Activated CD8-positive, alpha-beta memory T cell treated with anti-CD3 and anti-CD28 coated beads, Interleukin-2, amount 50 U/mL, for 24 hours (primary cell): ENCODE measurements around the gene SLA2.
"Not testable (repeated sequence)": the region's sequence is repeated elsewhere in the genome, so short reads cannot be mapped to it uniquely, and the experiment has no call there.

ENCODE experiments used
- DNase-seq: peaks from one replicate; pipeline ENCODE4 v3.0.0-alpha.2; 2020; ENCODE audit errors: extremely low read depth

SLA2 gene

DNA sequence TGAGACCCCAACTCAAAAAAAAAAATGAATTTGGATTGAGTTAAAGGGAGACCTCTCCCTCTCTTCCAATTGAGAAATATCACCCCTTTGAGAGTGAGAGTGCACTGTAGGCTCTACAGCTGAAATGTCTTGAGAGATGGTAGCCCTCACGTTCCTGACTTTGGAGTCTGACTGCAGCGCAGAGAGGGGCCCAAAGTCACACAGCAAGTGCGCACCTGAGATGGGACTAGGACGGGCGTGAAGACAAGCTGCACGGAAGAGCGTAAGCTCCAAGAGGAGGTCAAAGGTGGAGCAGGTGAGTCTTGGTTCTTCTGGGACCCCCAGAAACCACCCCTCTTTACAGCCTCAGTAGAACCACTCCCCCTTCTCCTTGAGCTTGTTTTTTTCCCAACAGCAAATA lies 643 bp downstream of the SLA2 start:
- no peak for DNase-seq

GRCh38 chr20:36644706-36645095 lies 1.3 kb downstream of the SLA2 start:
- peak; percentile 29 for DNase-seq

- peak; percentile 39 for DNase-seq
Measured at GRCh38 chr20:36644032-36644705, 1.8 kb downstream of the SLA2 start.

DNA sequence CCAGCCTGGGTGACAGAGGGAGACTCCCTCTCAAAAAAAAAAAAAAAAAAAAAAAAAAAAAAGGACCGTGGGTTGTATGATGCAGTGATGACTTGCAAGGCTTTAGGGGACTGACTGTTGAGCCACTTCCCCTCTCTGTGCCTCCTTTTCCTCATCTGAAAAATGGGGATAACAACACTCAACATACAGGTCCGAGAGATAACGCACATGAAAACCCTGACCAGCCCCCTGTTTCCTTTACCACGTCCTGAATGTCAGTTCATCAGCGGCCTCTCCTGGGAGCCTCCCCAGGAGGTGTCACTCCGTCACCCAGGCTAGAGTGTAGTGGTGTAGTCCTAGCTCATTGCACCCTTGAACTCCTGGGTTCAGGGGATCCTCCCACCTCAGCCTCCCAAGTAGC lies 3.9 kb downstream of the SLA2 start:
- DNase-seq, result no peak

DNA sequence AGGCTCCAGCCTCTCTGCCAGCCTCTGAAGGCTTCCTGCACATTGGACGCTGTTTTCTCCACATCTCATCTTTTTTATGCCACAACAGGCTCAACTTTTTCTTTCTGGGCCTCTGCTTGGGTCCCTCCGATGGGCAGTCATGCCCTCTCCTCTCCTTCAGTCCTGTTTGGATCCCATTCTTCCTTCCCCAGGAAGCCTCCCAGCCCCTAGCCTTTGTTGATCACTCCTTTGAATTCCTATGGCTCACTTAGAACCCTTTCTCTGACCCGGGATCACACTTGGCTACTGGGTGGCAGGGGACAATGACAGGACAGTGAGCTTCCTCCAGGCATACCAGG lies 4.5 kb downstream of the SLA2 start:
- no peak for DNase-seq

- not testable (repeated sequence) for DNase-seq
Measured at GRCh38 chr20:36638876-36639400, 7.1 kb downstream of the SLA2 start.

DNA sequence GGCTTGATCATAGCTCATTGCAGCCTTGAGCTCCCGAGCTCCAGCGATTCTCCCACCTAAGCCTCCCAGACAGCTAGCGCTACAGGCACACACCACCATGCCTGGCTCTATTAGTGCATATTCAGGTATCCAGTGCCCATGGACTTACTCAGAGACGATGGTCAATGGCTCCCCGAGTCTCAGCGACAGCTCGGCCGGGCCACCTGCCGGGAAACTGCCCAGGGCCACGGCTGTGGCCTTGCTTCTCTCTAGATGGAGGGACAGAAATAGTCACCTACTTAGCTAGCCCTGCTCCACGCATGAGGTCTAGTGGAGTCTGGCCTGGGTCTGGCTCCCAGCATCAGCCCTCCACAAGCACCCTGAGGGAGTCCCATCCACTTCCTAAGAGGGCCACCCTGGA lies 11.7 kb downstream of the SLA2 start:
- DNase-seq, result no peak

- no peak for DNase-seq
Measured at GRCh38 chr20:36633285-36633772, 12.7 kb downstream of the SLA2 start.

DNA sequence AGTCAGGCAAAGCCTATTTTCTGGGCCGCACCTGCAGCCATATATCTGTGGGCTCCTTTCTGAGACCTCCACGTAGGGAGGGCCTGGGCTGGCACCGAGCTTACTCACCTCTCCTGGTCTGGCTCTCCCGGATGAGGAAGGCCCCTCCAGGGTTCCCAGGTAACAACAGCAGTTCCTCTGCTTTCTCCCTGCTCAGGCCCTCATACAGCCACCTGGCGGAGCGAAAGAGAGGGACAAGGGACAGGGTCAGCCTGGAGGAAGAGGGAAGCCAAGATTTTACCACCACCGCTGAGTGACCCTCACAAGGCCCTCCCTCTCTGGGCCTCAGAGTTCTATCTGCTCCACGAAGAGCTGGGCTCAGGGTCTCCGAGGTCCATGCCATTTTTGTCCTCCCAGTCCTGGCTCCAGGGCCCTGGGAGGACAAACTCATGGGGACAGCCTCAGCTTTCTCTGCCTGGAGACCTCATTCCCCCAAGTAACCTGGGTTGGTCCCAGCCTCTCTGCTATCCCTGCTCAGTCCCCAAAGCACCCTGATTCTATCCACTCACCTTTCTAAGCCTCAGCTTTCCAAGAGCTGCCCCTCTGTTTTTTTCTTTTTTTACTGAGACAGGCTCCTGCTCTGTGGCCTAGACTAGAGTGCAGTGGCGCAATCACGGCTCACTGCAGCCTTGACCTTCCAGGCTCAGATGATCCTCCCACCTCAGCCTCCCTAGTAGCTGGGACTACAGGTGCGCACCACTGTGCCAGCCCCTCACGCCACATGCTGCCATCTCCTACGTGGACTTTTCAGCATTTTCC lies 13.3 kb downstream of the SLA2 start:
- no peak for DNase-seq

- DNase-seq, result no peak
Measured at GRCh38 chr20:36632147-36632486, 13.9 kb downstream of the SLA2 start.

DNA sequence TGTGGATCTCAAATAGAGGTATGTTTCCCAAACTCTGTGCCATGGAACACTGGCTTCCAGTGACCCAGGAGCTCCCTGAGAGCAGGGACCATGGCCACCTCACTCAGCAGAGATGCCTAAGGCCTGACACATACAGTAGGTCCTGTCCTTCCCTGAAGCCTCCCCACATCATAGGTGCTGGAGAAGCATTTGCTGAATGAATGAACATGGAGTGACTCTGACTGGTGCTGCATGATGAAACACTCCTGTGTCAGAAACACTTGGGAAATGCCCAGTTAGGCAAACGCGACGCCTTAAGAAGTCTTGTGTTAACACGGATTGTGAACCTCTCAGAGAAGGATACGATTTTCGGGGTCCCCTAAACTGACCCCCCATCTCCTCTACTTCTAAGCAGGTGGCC lies 14.3 kb downstream of the SLA2 start:
- no peak for DNase-seq

DNA sequence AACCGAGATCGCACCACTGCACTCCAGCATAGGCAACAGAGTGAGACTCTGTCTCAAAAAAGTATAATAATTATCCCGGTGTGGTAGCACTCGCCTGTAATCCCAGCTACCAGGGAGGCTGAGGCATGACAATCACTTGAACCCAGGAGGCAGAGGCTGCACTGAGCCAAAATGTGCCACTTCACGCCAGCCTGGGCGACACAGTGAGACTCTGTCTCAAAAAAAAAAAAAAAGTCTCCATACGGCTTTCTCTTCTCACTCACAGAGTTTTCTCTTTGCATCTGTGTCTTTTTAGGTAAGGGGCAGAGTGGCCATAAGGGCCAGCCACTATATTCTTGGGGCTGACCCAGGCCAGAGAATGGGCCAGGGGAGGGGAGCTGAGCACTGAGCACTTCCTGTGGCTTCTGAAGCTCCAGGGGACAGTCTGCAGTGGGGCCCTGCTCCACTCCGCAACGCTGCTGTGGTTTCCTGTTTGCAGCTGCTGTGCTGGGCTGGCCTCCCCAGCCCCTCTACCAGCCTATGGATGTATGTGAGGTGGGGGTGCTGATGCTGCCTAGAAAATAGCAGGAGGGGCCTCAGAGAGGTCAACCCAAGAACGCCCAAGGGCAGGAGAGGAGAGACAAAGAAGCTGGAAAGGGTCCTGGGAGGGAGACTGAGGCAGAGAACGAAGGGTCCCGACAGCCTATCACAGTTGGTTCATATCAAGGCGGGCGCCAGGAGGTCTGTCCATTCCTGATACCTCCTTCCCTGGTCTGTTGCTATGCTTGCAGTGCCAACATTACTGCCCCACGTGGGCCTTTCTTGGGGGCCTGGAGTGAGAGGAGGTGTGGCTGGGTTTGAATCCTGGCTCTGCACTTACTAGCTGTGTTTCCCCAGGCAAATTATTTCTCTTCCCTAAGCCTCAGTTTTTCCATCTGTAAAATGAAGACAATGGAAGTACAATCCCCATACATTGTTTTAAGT lies 16.0 kb downstream of the SLA2 start:
- DNase-seq, result no peak

DNA sequence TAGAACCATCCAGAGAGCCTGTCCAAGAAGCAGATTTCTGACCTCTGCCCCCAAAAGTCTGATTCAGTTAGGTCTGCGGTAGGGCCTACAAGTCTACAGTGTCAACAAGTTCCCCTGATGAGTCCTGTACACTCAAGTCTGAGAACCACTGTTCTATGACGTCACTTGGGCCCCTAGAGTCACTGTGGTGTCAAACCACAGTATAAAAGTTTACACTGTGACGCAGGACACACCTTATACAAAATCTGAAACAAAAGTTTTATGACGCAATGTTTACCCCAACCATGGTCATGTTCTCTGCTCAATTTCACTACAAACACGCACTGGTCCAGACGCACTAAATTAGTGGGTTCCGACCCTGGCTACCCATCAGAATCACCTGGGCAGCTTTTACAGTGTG lies 17.9 kb downstream of the SLA2 start:
- no peak for DNase-seq

DNA sequence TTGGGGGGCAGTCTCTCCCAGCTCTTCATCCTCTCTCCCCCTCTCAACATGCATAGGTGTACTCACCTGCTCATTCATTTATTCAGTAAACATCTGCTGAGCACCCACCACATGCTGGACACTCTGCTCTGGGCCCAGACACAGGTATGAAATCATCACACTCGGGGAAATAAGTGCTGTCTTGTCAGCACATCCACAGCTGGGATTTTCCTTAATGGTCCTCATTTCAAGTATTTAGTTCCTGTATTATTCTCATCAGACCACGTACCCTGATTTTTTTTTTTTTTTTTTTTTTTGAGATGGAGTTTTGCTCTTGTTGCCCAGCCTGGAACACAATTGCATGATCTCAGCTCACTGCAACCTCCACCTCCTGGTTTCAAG lies 21.1 kb downstream of the SLA2 start:
- no peak for DNase-seq

- no peak for DNase-seq
Measured at GRCh38 chr20:36624068-36624943, 21.7 kb downstream of the SLA2 start.

GRCh38 chr20:36623444-36623843 lies 22.6 kb downstream of the SLA2 start:
- no peak for DNase-seq

- no peak for DNase-seq
Measured at GRCh38 chr20:36620917-36621316, 25.1 kb downstream of the SLA2 start.

- no peak for DNase-seq
Measured at GRCh38 chr20:36614781-36615557, 31.0 kb downstream of the SLA2 start.

DNA sequence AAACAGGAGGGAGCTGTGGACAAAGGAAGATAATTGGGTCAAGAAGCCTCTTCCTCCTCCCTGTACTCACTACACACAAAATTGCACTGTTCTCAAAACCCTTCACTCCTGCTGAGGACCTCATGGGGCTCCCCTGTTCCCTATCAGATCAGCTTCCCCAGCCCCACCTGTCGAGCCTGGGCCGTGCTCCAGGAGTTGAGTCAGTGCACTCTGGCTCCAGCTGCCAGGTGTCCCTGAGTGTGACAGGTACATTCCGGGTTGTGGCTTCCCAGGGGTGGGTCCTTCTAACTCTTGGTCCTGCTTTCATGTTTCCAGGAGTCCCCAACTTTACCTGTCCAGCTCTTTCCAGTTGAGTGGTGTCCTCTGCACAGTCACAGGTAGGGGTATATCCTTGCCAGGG lies 32.0 kb downstream of the SLA2 start:
- no peak for DNase-seq

DNA sequence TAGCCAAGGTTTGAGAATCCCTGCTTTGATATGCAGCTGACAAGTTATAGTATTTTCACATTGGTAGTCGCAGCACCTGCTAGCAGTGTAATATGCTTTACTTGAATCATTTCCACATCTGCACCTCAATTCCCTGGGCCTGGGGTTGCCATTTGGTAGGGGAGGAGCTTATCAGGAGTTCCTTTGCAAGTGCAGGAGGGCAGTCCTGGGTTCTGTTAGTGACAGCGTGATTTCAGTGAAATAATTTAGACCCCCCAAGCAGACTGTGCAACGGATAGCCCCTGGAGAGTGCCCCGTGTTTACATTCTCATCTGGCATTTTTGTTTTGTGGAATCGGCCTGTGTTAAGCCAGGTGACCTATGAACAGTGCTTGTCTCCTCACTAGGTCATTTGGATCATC lies 34.4 kb downstream of the SLA2 start:
- no peak for DNase-seq

DNA sequence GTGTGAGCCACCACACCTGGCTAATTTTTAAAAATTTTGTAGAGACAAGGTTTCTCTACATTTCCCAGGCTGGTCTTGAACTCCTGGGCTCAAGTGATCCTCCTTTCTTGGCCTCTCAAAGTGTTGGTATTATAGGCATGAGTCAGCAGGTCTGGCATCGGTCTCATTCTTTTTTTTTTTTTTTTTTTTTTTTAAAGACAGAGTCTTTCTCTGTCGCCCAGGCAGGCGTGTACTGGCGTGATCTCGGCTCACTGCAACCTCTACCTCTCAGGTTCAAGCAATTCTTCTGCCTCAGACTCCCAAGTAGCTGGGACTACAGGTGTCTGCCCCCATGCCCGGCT lies 37.6 kb downstream of the SLA2 start:
- DNase-seq, result not testable (repeated sequence)
